Measurements from ENCODE around the gene ALS2CL. TPM values are rescaled to one million over a fixed set of nuclear protein-coding genes. Genes with fewer than 3 reads are reported as not detected.

Gene ALS2CL
- total and polyA plus RNA-seq, 2 donors (not counting 3 experiments of a cell fraction or from before 2014, with no cell fraction given), result 7.8 to 10.1 TPM

DNA sequence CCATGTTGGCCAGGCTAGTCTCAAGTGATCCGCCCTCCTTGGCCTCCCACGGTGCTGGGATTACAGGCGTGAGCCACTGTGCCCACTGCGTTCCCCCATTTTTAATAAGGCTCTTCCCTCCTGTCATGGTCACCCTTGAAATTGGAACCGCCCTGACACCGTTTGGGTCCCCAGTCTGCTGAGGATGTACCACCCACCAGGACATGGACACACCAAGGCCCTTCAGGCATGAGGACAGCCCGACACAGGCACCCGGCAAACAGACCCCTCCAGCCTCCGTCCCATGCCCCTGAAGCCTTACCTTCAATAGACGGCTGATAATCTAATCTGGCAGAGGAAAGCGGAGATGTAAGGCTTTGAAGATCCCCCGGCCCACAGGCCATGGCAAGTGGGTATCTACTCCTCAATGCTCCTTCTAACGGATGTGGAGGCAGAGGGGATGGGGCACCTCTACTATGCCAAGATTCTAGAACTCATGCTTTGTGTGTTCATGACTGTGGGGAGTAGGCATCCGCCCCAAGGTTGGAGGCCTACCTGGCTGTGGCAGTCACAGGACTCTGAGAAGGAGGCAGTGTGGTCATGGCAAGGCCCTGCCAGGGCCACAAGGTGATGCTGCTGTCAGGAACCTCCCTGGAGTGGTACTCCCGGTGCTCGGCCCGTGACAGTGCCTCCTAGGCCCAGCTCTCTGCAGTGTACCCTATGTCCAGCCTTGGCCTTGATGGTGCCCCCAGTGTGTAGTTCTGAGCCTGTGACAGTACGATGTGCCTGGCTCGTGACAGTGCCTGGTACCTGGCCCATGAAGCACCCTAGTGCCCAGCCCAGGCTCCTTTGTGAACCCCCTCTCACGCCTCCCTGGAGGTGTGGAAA is 42.8 kb upstream of the ALS2CL start:
- H3K9me1 ChIP-seq (replicated peaks; ENCODE audit: control insufficient read depth, extremely low read depth, insufficient read depth, low read length), result no peaks in the 10 kb centered on the region
- H3K9me3 ChIP-seq (replicated peaks; ENCODE audit: control insufficient read depth, insufficient read depth, low read length), result no peaks in the 10 kb centered on the region
- no TSS peak for BruUV-seq (replicated peaks)
- POLR2A ChIA-PET, result no interaction called here
- no peaks in the 10 kb centered on the region for H4K20me1 ChIP-seq (replicated peaks; ENCODE audit: control insufficient read depth, extremely low read depth, insufficient read depth, low read length)
- H2AFZ ChIP-seq (ENCODE audit: low read depth, low read length), result no peak overlapping the region
- no peaks in the 10 kb centered on the region for H3K36me3 ChIP-seq (ENCODE audit: control insufficient read depth in 2 of 2, extremely low read depth in 1 of 2, insufficient read depth in 2 of 2, low read length in 2 of 2)
- H3K4me2 ChIP-seq (ENCODE audit: insufficient read depth, low read length), result no peak overlapping the region
- CTCF ChIA-PET, result interaction anchor here (0.7 to 1.0 kb wide), 2 partner anchors 28 to 159 kb away, joined by 3 read pairs; no protein-coding TSS in a partner anchor
- no peak overlapping the region for H3K27ac ChIP-seq (ENCODE audit: insufficient read depth, low read depth, low read length)
- no peaks in the 10 kb centered on the region for H3K4me1 ChIP-seq (ENCODE audit: control insufficient read depth, extremely low read depth, insufficient read depth, low read length)
- H3K4me3 ChIP-seq (replicated peaks in 1 of 3; ENCODE audit: insufficient read depth in 1 of 3, low read depth in 1 of 3, low read length in 3 of 3), result no peak overlapping the region
- no peak for FAIRE-seq
- intact Hi-C loops (cut with micrococcal nuclease) (no loop called here), dilution Hi-C loops (cut with MboI; ENCODE audit: extremely low pct_ligation_motif_present, low sequenced_read_pairs) (no loop called here)
- H3K27me3 ChIP-seq (ENCODE audit: control insufficient read depth in 2 of 2, insufficient read depth in 2 of 2, low read length in 2 of 2), result peaks cover 2 to 4% of the 10 kb centered on the region in 2 experiments
- H3K79me2 ChIP-seq (ENCODE audit: control insufficient read depth, insufficient read depth, low read length), result no peaks in the 10 kb centered on the region
- no peak for DNase-seq (ENCODE audit: low read depth, low spot score)
- TF ChIP-seq EZH2 (IDR thresholded peaks at IDR 0.05; ENCODE audit: borderline replicate concordance, low read depth, low read length, severe bottlenecking) (no peak), MAX (IDR thresholded peaks at IDR 0.05; ENCODE audit: insufficient read depth, insufficient read length) (no peak), JUN (IDR thresholded peaks at IDR 0.05; ENCODE audit: borderline replicate concordance, insufficient read depth, insufficient read length, low read depth) (no peak), POLR2A (IDR thresholded peaks at IDR 0.05; ENCODE audit: low read depth, low read length) (no peak), POLR2AphosphoS5 (IDR thresholded peaks at IDR 0.05; ENCODE audit: insufficient read depth, low read depth, low read length) (no peak), GATA2 (IDR thresholded peaks at IDR 0.05; ENCODE audit: insufficient read depth, insufficient read length, low read depth, low read length) (no peak), FOS (IDR thresholded peaks at IDR 0.05; ENCODE audit: borderline replicate concordance, insufficient read depth, low read length) (no peak), MYC (IDR thresholded peaks at IDR 0.05; ENCODE audit: low read depth, low read length) (no peak), CTCF (IDR thresholded peaks at IDR 0.05; ENCODE audit: extremely low read depth in 1 of 2, insufficient read depth in 1 of 2, low read depth in 1 of 2, low read length in 2 of 2) (no peak)
- H3K9ac ChIP-seq (replicated peaks; ENCODE audit: extremely low read depth, insufficient read depth, low read length), result no peak overlapping the region

All from endothelial cell of umbilical vein (primary cell).